Right lobe of liver (tissue), 6 donors: ENCODE data around the gene POFUT2. TPM values are rescaled to one million over a fixed set of nuclear protein-coding genes. Genes with fewer than 3 reads are reported as not detected.

ENCODE experiments used
- ATAC-seq, 4 donors: fragments of 200-7000 bp; cut with Tn5 transposase; one replicate each; pipeline ENCODE4 v1.9.1; 2020; ENCODE audit warnings: mild to moderate bottlenecking in 4 of 4, moderate library complexity in 4 of 4
- DNase-seq, 3 donors: peaks; one replicate each; pipeline ENCODE4 v3.0.0-alpha.2; 2020
- H3K27ac ChIP-seq, 3 donors: fragments of 200-600 bp; one replicate each; pipeline ENCODE4 v1.8.0; 2022
- H3K27me3 ChIP-seq, 2 donors: fragments of 200-600 bp; one replicate each; pipeline ENCODE4 v1.8.0; 2022
- H3K36me3 ChIP-seq, 4 donors: fragments of 200-600 bp; sonication (generic) in 1 of 4; one replicate each; pipeline versions ENCODE4 v1.5.1 to v1.8.0; 2017 to 2022; ENCODE audit warnings: control low read depth in 1 of 4
- H3K4me1 ChIP-seq, 4 donors: fragments of 200-600 bp; sonication (generic) in 1 of 4; one replicate each; pipeline versions ENCODE4 v1.5.1 to v1.8.0; 2017 to 2022; ENCODE audit warnings: control low read depth in 1 of 4
- H3K4me3 ChIP-seq, 3 donors: fragments of 200-600 bp; one replicate each; pipeline ENCODE4 v1.8.0; 2022
- H3K9me3 ChIP-seq, 4 donors: fragments of 200-600 bp; sonication (generic) in 1 of 4; one replicate each; pipeline versions ENCODE4 v1.5.1 to v1.8.0; 2017 to 2022; ENCODE audit warnings: control low read depth in 1 of 4
- CTCF ChIP-seq, 4 donors: fragments of 200-600 bp in 3 of 4; fragments of 450-650 bp in 1 of 4; IDR thresholded peaks; one replicate each; pipeline versions ENCODE4 v1.5.1 to v1.8.0; 2016 to 2022; ENCODE audit warnings: antibody characterized with exemption in 4 of 4, mild to moderate bottlenecking in 2 of 4
- POLR2A ChIP-seq: fragments of 450-650 bp; IDR thresholded peaks from one replicate; pipeline ENCODE4 v1.6.1; 2017; ENCODE audit warnings: antibody characterized with exemption, mild to moderate bottlenecking
- WGBS: methylation state at CpG from one replicate; pipeline ENCODE4 v1.1.6; 2018; ENCODE audit warnings: low coverage, low lambda C conversion rate; ENCODE audit not compliant: insufficient coverage; ENCODE audit errors: missing lambda C conversion rate; 5-methylcytosine and 5-hydroxymethylcytosine counted together
- intact Hi-C, 2 donors: fragments of 100-400 bp; cut with DNase I; formaldehyde crosslinking; loops; one replicate each; pipeline versions ENCODE4 v1.11.2 to v1.14.1; 2022
- total RNA-seq, 6 experiments: library from RNA; depleted of rRNA in 2 of 6; stranded (reverse); fragments of >200 nt in 2 of 6; fragmentation: NEBNext Ultra II Directional in 3 of 6; extraction: Animal tissue kit (Norgen Biotek cat#: 25700) in 3 of 6; gene quantifications; one replicate each; pipeline versions ENCODE4 v1.1.0 to v1.2.4, GENCODE V29; 2016 to 2023
- donor health status: DM: no; HTN: yes; CAD: no.
- donor health status: DM: no; HTN: no; CAD: no.
- donor health status: DM: no; HTN: no; CAD: no.
- donor health status: DM: no; HTN: yes; CAD: no.
- donor health status: DM: no; HTN: yes; CAD: no.

The POFUT2 gene
- total RNA-seq, 6 experiments from 2014 or later = 10.5 to 22.0 (median 13.7) TPM

GRCh38 chr21:45296638-45297037, 8.9 kb upstream of the POFUT2 start:
- intact Hi-C loops = no loop called here
- ATAC-seq (no peak), DNase-seq (no peak)
- 95% methylated on average over 6 of the region's 7 CpGs for WGBS
- TF ChIP-seq CTCF (IDR thresholded peaks at IDR 0.05) = no peak
- no peak overlapping the region for H3K27ac ChIP-seq
- H3K27me3 ChIP-seq = no peaks in the 10 kb centered on the region
- peaks cover 0 to 12% (median 3%) of the 10 kb centered on the region in 4 donors for H3K4me1 ChIP-seq
- no peak overlapping the region for H3K4me3 ChIP-seq
- no peaks in the 10 kb centered on the region for H3K36me3 ChIP-seq
- no peaks in the 10 kb centered on the region for H3K9me3 ChIP-seq

DNA sequence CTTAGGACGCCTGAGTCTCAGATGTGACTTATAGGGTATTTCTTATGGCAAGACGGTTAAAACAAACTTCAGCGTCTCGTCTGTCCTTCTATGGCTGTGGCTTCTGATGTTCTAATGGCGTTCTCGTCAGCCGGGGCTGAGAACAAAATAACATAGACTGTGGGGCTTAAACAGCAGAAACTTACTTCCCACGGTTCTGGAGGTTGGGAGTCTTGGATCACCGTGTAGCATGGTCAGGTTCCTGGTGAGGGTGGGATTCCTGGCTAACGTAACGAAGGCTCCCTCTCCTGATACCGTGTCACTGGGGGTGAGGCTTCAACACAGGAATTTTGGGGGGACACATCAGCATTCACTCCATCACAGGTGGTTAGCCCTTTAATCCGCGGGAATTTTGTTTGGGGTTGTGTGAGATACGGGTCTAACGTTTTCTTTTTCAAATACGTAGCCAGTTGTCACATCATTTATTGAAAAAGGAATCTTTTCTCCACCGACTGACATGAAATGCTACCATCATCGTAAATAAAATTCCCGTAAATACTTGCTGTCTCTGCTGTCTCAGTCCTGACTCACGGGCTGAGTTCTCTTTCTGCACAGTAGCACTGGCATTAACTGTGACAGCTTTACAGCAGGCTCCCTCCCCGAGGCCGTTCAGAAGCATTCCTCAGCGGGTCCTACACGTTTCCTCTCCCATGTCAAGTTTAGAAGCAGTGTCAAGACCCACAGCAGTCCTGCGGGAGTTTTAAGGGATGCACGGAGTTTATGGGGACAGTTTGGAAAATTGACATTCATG, 8.1 kb upstream of the POFUT2 start:
- H3K9me3 ChIP-seq = no peaks in the 10 kb centered on the region
- intact Hi-C loops = no loop called here
- TF ChIP-seq CTCF (IDR thresholded peaks at IDR 0.05) (no peak), POLR2A (no peak)
- DNase-seq = no peak
- H3K36me3 ChIP-seq = no peaks in the 10 kb centered on the region
- WGBS = 74% methylated on average over 20 of the region's 27 CpGs
- H3K27me3 ChIP-seq = no peaks in the 10 kb centered on the region
- peak overlapping the region; percentile 62 to 83 (median 73) for H3K27ac ChIP-seq
- peaks cover 0 to 12% (median 3%) of the 10 kb centered on the region in 4 donors for H3K4me1 ChIP-seq
- no peak for ATAC-seq
- no peak overlapping the region for H3K4me3 ChIP-seq

GRCh38 chr21:45294509-45295291, 7.0 kb upstream of the POFUT2 start:
- Histone ChIP-seq H3K4me1 (peaks cover 0 to 9% (median 3%) of the 10 kb centered on the region in 4 donors), H3K27ac (peak overlapping the region; percentile 62 to 91 (median 80)), H3K36me3 (no peaks in the 10 kb centered on the region), H3K4me3 (no peak overlapping the region), H3K27me3 (no peaks in the 10 kb centered on the region), H3K9me3 (no peaks in the 10 kb centered on the region)
- ATAC-seq (peak; percentile 52 to 59 (median 55)), DNase-seq (peak; percentile 64 to 72 (median 67))
- no peak for TF ChIP-seq POLR2A
- no peak for TF ChIP-seq CTCF (IDR thresholded peaks at IDR 0.05)
- intact Hi-C loops = loop anchor here in 1 of 2 donors (5.0 kb wide), 2 partner anchors 133 to 148 kb away; no protein-coding TSS in a partner anchor
- 48% methylated on average over 3 of the region's 40 CpGs for WGBS

GRCh38 chr21:45293726-45294401, 6.2 kb upstream of the POFUT2 start:
- ATAC-seq (no peak), DNase-seq (peak in 1 of 3 donors; percentile 59)
- Histone ChIP-seq H3K4me1 (peaks cover 0 to 5% (median 2%) of the 10 kb centered on the region in 4 donors), H3K36me3 (no peaks in the 10 kb centered on the region), H3K27ac (peak overlapping the region; percentile 62 to 91 (median 80)), H3K9me3 (no peaks in the 10 kb centered on the region), H3K27me3 (no peaks in the 10 kb centered on the region), H3K4me3 (no peak overlapping the region)
- intact Hi-C loops = loop anchor here in 1 of 2 donors (5.0 kb wide), 2 partner anchors 133 to 148 kb away; no protein-coding TSS in a partner anchor
- WGBS = 38% methylated on average over 6 of the region's 23 CpGs
- TF ChIP-seq CTCF (IDR thresholded peaks at IDR 0.05) (no peak), POLR2A (no peak)
